Esophagus muscularis mucosa (tissue), 4 donors: ENCODE measurements around the gene RYR2.

Experiments
- CTCF ChIP-seq, 3 experiments: fragments of 200-600 bp in 2 of 3; fragments of 450-650 bp in 1 of 3; sonication (generic) in 2 of 3; IDR thresholded peaks; one replicate each; pipeline ENCODE4 v1.5.1; 2017 to 2019; ENCODE audit warnings: antibody characterized with exemption in 3 of 3, mild to moderate bottlenecking in 2 of 3, moderate library complexity in 1 of 3
- EP300 ChIP-seq: sonication (generic); formaldehyde crosslinking; IDR thresholded peaks from one replicate; pipeline ENCODE4 v1.6.1; 2017; ENCODE audit warnings: antibody characterized with exemption
- POLR2AphosphoS5 ChIP-seq, 2 donors: sonication (generic); formaldehyde crosslinking; IDR thresholded peaks; one replicate each; pipeline ENCODE4 v1.6.1; 2017; ENCODE audit warnings: antibody characterized with exemption in 2 of 2

GRCh38 chr1:237197470-237198425 lies 155.8 kb downstream of the RYR2 start:
- no peak for TF ChIP-seq CTCF (IDR thresholded peaks at IDR 0.05)
- no peak for TF ChIP-seq POLR2AphosphoS5 (IDR thresholded peaks at IDR 0.05)
- TF ChIP-seq EP300 = no peak
